Breast epithelium (tissue), 4 donors: ENCODE data around the gene CFAP97. TPM values are rescaled to one million over a fixed set of nuclear protein-coding genes. Genes with fewer than 3 reads are reported as not detected.

Source experiments
- DNase-seq, 2 donors: peaks; one replicate each; pipeline ENCODE4 v3.0.0-alpha.2; 2019; ENCODE audit warnings: low spot score in 2 of 2
- H3K27ac ChIP-seq, 2 donors: fragments of 200-600 bp; sonication (generic) in 1 of 2; one replicate each; pipeline ENCODE4 v1.5.1; 2016 to 2019; ENCODE audit warnings: mild to moderate bottlenecking in 1 of 2
- H3K27me3 ChIP-seq, 2 donors: fragments of 200-600 bp; sonication (generic) in 1 of 2; one replicate each; pipeline versions ENCODE4 v1.5.1 to v1.6.0; 2017 to 2019; ENCODE audit warnings: control low read depth in 1 of 2, mild to moderate bottlenecking in 1 of 2
- H3K36me3 ChIP-seq: fragments of 200-600 bp; one replicate; pipeline ENCODE4 v1.5.1; 2019
- H3K4me1 ChIP-seq, 2 donors: fragments of 200-600 bp; sonication (generic); one replicate each; pipeline ENCODE4 v1.5.1; 2016 to 2019; ENCODE audit warnings: control low read depth in 1 of 2
- H3K4me3 ChIP-seq, 3 donors: fragments of 200-600 bp; sonication (generic); 1 replicate in 2 of 3; 2 replicates in 1 of 3; pipeline ENCODE4 v1.5.1; 2016 to 2019; ENCODE audit warnings: mild to moderate bottlenecking in 3 of 3, moderate library complexity in 2 of 3
- H3K9me3 ChIP-seq, 2 donors: fragments of 200-600 bp; sonication (generic) in 1 of 2; one replicate each; pipeline ENCODE4 v1.5.1; 2016 to 2019; ENCODE audit warnings: control low read depth in 1 of 2
- CTCF ChIP-seq, 3 donors: fragments of 450-650 bp; IDR thresholded peaks; one replicate each; pipeline ENCODE4 v1.5.1; 2016 to 2017; ENCODE audit warnings: antibody characterized with exemption in 3 of 3, mild to moderate bottlenecking in 3 of 3, moderate library complexity in 3 of 3
- POLR2A ChIP-seq: fragments of 450-650 bp; IDR thresholded peaks from one replicate; pipeline ENCODE4 v1.6.1; 2016; ENCODE audit warnings: antibody characterized with exemption, mild to moderate bottlenecking, moderate library complexity
- POLR2AphosphoS5 ChIP-seq, 3 donors: sonication (generic); formaldehyde crosslinking; IDR thresholded peaks; one replicate each; pipeline ENCODE4 v1.6.1; 2017; ENCODE audit warnings: antibody characterized with exemption in 3 of 3
- intact Hi-C: fragments of 100-400 bp; cut with DNase I; formaldehyde crosslinking; loops from one replicate; pipeline ENCODE4 v1.15.1; 2023; ENCODE audit warnings: low total_unique reads
- total RNA-seq, 3 donors: library from RNA; depleted of rRNA; stranded (reverse); fragments of >200 nt; gene quantifications; one replicate each; pipeline ENCODE4 v1.1.0, GENCODE V29; 2016

CFAP97 gene
- total RNA-seq, 3 donors from 2014 or later = 36.6 to 42.4 (median 38.0) TPM

- TF ChIP-seq POLR2AphosphoS5 (IDR thresholded peaks at IDR 0.05) = no peak
- TF ChIP-seq POLR2A = no peak
- no peak for TF ChIP-seq CTCF (IDR thresholded peaks at IDR 0.05)
- no peaks in the 10 kb centered on the region for H3K27me3 ChIP-seq
- H3K36me3 ChIP-seq = no peaks in the 10 kb centered on the region
- no peak overlapping the region for H3K4me3 ChIP-seq
- H3K27ac ChIP-seq = no peak overlapping the region
- no peaks in the 10 kb centered on the region for H3K4me1 ChIP-seq
- intact Hi-C loops = no loop called here
- no peak for DNase-seq
- no peaks in the 10 kb centered on the region for H3K9me3 ChIP-seq
These were observed 36.6 kb downstream of the CFAP97 start for GRCh38 chr4:185167234-185167633.

GRCh38 chr4:185165605-185166063 is 38.2 kb downstream of the CFAP97 start:
- intact Hi-C loops = no loop called here
- Histone ChIP-seq H3K27ac (no peak overlapping the region), H3K4me1 (no peaks in the 10 kb centered on the region), H3K4me3 (no peak overlapping the region), H3K9me3 (no peaks in the 10 kb centered on the region), H3K27me3 (no peaks in the 10 kb centered on the region), H3K36me3 (no peaks in the 10 kb centered on the region)
- TF ChIP-seq POLR2AphosphoS5 (IDR thresholded peaks at IDR 0.05) (no peak), POLR2A (no peak), CTCF (IDR thresholded peaks at IDR 0.05) (no peak)
- DNase-seq = no peak

- no peak overlapping the region for H3K27ac ChIP-seq
- no peak for DNase-seq
- no peak overlapping the region for H3K4me3 ChIP-seq
- H3K36me3 ChIP-seq = no peaks in the 10 kb centered on the region
- intact Hi-C loops = loop anchor here (5.0 kb wide), 1 partner anchor 166 kb away; no protein-coding TSS in a partner anchor
- no peaks in the 10 kb centered on the region for H3K9me3 ChIP-seq
- no peaks in the 10 kb centered on the region for H3K27me3 ChIP-seq
- no peaks in the 10 kb centered on the region for H3K4me1 ChIP-seq
- TF ChIP-seq POLR2A (no peak), POLR2AphosphoS5 (IDR thresholded peaks at IDR 0.05) (no peak), CTCF (IDR thresholded peaks at IDR 0.05) (no peak)
These were observed 52.5 kb downstream of the CFAP97 start for GRCh38 chr4:185151296-185151695.

GRCh38 chr4:185149392-185149791 is 54.4 kb downstream of the CFAP97 start:
- intact Hi-C loops = no loop called here
- no peak for DNase-seq
- H3K9me3 ChIP-seq = no peaks in the 10 kb centered on the region
- TF ChIP-seq POLR2AphosphoS5 (IDR thresholded peaks at IDR 0.05) = no peak
- no peak for TF ChIP-seq CTCF (IDR thresholded peaks at IDR 0.05)
- no peaks in the 10 kb centered on the region for H3K36me3 ChIP-seq
- H3K27ac ChIP-seq = no peak overlapping the region
- no peaks in the 10 kb centered on the region for H3K27me3 ChIP-seq
- no peaks in the 10 kb centered on the region for H3K4me1 ChIP-seq
- H3K4me3 ChIP-seq = no peak overlapping the region

GRCh38 chr4:185145572-185145971 is 58.2 kb downstream of the CFAP97 start:
- intact Hi-C loops = no loop called here
- Histone ChIP-seq H3K4me3 (no peak overlapping the region), H3K36me3 (no peaks in the 10 kb centered on the region), H3K9me3 (no peaks in the 10 kb centered on the region), H3K27me3 (no peaks in the 10 kb centered on the region), H3K27ac (peak overlapping the region in 1 of 2 donors; percentile 39), H3K4me1 (peaks cover 0 to 5% of the 10 kb centered on the region in 2 donors)
- TF ChIP-seq CTCF (IDR thresholded peaks at IDR 0.05) (no peak), POLR2AphosphoS5 (IDR thresholded peaks at IDR 0.05) (no peak), POLR2A (no peak)
- DNase-seq = no peak
